ENCODE measurements around the gene ESPNL. TPM values are rescaled to one million over a fixed set of nuclear protein-coding genes. Genes with fewer than 3 reads are reported as not detected.
A peak's percentile ranks its signal among the peaks of the same experiment; 100 is the strongest.

The ESPNL gene
- total RNA-seq, 2 donors from 2014 or later, result 0.15 to 0.26 TPM

- DNase-seq (no peak), ATAC-seq (no peak)
- intact Hi-C loops (cut with DNase I), result no loop called here
Measured at GRCh38 chr2:238075397-238075796, 24.7 kb upstream of the ESPNL start.

GRCh38 chr2:238077292-238077691 is 22.8 kb upstream of the ESPNL start:
- intact Hi-C loops (cut with DNase I), result no loop called here
- no peak for DNase-seq
- ATAC-seq, result no peak

GRCh38 chr2:238079874-238080327 is 20.2 kb upstream of the ESPNL start:
- no peak for ATAC-seq
- DNase-seq, result no peak
- intact Hi-C loops (cut with DNase I), result no loop called here

- intact Hi-C loops (cut with DNase I), result no loop called here
- ATAC-seq (no peak), DNase-seq (no peak)
Measured at GRCh38 chr2:238080518-238080917, 19.6 kb upstream of the ESPNL start.

- intact Hi-C loops (cut with DNase I), result no loop called here
- no peak for DNase-seq
Measured at GRCh38 chr2:238081150-238081549, 19.0 kb upstream of the ESPNL start.

GRCh38 chr2:238081561-238081960 is 18.6 kb upstream of the ESPNL start:
- intact Hi-C loops (cut with DNase I), result no loop called here
- no peak for ATAC-seq
- no peak for DNase-seq

More at GRCh38 chr2:238081150-238081549, 19.0 kb upstream of the ESPNL start:
- ATAC-seq, result no peak

GRCh38 chr2:238082151-238082550 is 18.0 kb upstream of the ESPNL start:
- DNase-seq (no peak), ATAC-seq (peak in 1 of 2 donors; percentile 18)
- intact Hi-C loops (cut with DNase I), result no loop called here

GRCh38 chr2:238082827-238083226 is 17.3 kb upstream of the ESPNL start:
- intact Hi-C loops (cut with DNase I), result no loop called here
- DNase-seq (no peak), ATAC-seq (no peak)

GRCh38 chr2:238083919-238084318 is 16.2 kb upstream of the ESPNL start:
- no peak for DNase-seq
- intact Hi-C loops (cut with DNase I), result no loop called here
- ATAC-seq, result no peak

GRCh38 chr2:238084761-238085160 is 15.4 kb upstream of the ESPNL start:
- DNase-seq (no peak), ATAC-seq (peak in 1 of 2 donors; percentile 53)
- intact Hi-C loops (cut with DNase I), result no loop called here

GRCh38 chr2:238085899-238086298 is 14.2 kb upstream of the ESPNL start:
- intact Hi-C loops (cut with DNase I), result no loop called here
- no peak for DNase-seq
- ATAC-seq, result no peak

GRCh38 chr2:238087211-238087610 is 12.9 kb upstream of the ESPNL start:
- no peak for DNase-seq
- ATAC-seq, result no peak
- intact Hi-C loops (cut with DNase I), result no loop called here

- no peak for DNase-seq
- intact Hi-C loops (cut with DNase I), result no loop called here
- no peak for ATAC-seq
Measured at GRCh38 chr2:238090887-238091286, 9.3 kb upstream of the ESPNL start.

GRCh38 chr2:238091436-238092060 is 8.6 kb upstream of the ESPNL start:
- DNase-seq, result no peak
- ATAC-seq, result no peak
- intact Hi-C loops (cut with DNase I), result no loop called here

- ATAC-seq, result no peak
- intact Hi-C loops (cut with DNase I), result no loop called here
- DNase-seq, result no peak
Measured at GRCh38 chr2:238092486-238093035, 7.6 kb upstream of the ESPNL start.

- ATAC-seq, result no peak
- intact Hi-C loops (cut with DNase I), result no loop called here
- no peak for DNase-seq
Measured at GRCh38 chr2:238093181-238094140, 6.7 kb upstream of the ESPNL start.

GRCh38 chr2:238094438-238095022 is 5.6 kb upstream of the ESPNL start:
- ATAC-seq (no peak), DNase-seq (no peak)
- intact Hi-C loops (cut with DNase I), result no loop called here

GRCh38 chr2:238095143-238095542 is 5.0 kb upstream of the ESPNL start:
- DNase-seq (no peak), ATAC-seq (no peak)
- intact Hi-C loops (cut with DNase I), result no loop called here

GRCh38 chr2:238096311-238097011 is 3.7 kb upstream of the ESPNL start:
- ATAC-seq (no peak), DNase-seq (no peak)
- intact Hi-C loops (cut with DNase I), result no loop called here

Data from left cardiac atrium (tissue), 4 donors.